ENCODE data around the gene FEV.
"Not testable (repeated sequence)": the region's sequence is repeated elsewhere in the genome, so short reads cannot be mapped to it uniquely, and the experiment has no call there.

The FEV gene

DNA sequence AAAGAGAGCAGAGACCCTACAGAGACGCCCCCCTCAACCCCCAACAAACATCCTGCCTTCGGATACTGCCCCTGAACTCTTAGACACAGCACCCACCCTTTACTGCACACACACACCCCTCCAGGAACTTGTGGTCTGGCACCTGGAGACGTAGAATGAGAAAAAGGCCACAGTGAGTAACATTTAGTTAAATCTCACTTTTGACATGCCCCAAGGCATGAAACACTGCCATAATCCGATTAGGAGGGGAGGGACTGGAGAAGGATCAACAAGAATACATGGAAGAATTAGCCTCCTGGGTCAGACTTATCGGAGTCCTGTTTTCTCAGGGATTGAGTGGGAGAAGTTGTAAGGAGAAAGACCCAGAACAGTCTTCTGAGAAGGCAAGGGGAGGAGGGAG, 21.4 kb downstream of the FEV start:
- DNase-seq = no peak

DNA sequence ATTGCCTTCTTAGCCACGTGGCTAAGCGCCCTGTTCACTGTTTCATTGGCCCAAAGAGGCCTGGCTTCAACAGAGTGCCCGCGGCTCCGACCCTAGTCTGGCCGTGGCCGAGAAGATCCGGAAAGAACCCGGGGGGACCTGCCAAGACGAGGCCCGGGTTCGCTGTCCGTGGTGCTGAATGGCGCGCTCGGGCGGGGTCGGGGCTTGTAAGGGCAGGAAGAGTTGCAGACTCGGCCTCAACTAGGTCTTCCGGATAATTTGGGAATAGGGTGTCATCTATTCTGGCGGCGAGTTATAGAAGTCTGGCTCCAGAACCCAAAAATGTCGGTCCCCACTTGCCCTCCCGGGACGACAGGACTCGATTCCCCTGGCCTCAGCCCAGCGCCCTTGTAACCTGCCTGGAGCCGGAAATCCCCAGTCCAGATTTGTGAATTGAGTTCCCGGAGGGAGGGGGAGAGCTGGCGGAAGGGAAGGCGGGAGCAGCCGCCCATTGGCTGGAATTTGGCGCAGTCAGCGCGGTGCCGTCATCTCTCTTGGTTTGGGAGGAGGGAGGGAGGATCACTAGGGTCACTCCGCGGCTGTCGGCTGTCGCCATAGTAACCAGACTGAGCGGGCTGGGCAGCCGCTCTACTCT, 22.0 kb downstream of the FEV start:
- DNase-seq = peak; percentile 68

DNA sequence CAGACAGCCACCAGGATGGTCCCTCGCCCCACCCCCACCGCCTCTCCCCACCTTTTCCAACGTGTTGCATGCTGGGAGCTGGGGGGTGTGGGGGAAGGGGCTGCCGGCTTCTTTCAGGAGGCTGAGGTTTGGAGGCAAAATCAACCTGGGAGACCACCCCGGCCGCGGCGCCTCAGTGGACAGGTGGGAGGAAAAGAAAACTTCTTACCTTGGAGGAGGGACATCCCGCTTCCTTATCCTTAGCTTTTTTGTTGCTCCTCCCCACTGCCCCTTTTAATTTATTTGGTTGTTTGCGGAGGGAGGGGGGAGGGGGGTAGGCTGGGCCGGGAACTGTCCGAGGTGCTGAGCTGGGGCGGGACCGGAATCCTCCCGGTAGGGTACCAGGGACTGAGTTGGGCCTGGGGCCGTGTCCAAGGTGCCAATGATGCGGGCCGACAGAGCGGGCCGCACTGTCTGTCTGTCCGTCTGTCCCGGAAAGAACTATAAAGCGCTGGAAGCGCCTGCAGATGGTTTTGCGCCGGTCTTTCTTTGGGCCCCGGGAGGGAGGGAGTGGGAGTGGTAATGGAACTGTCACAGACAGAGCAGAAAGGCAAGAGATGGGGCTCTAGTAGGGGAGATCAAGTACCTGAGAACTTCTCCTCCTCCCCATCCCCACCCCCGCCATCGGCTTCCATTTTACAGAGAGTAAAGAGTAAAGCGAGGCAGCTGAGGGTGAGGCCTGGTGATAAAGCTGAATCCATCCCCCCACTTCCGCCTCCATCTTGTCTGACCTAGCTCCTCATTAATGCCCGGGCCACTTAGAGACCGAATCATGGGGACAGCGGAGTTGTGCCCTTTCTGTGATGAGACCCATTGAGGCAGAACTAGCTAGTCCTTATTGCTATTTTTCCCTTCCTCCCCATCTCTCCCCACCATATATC, 23.1 kb downstream of the FEV start:
- DNase-seq = no peak

DNA sequence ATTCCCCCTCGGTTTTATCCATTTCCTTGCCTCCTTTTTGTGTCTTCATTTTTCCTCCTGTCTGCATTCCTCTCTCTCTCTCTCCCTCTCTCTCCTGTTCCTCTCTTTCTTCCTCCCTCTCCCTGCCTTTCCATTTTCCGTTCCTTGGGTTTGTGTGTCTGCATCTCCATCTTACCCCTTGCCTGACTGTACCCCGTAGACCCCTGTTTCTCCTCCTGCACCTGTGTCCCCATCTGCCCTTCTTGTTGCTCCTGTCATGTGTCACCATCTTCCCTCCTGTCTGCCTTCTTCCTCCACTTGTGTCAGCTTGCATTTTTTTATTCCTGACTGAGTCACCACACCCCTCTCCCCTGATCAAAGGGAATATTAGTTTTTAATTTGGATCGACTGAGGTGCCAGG, 23.8 kb downstream of the FEV start:
- DNase-seq = no peak

DNA sequence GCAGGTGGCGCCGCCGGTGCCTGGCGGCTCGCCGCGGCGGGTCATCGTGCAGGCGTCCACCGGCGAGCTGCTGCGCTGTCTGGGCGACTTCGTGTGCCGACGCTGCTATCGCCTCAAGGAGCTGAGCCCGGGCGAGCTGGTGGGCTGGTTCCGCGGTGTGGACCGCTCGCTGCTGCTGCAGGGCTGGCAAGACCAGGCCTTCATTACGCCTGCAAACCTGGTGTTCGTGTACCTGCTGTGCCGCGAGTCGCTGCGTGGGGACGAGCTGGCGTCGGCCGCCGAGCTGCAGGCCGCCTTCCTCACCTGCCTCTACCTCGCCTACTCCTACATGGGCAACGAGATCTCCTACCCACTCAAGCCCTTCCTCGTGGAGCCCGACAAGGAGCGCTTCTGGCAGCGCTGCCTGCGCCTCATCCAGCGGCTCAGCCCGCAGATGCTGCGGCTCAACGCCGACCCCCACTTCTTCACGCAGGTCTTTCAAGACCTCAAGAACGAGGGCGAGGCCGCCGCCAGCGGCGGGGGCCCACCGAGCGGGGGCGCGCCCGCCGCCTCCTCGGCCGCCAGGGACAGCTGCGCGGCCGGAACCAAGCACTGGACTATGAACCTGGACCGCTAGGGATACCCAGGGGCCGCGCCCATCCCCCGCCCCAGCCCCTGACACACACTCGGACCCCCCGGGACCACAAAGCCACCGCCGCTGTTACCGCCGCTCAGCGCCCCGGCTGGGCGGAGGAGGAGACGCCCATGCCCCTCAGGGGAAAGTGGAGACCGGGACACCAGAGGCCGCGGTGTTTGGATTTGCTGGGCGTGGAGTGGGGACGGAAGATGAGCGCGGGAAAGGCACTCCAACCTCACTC, 24.4 kb downstream of the FEV start:
- DNase-seq = no peak

DNA sequence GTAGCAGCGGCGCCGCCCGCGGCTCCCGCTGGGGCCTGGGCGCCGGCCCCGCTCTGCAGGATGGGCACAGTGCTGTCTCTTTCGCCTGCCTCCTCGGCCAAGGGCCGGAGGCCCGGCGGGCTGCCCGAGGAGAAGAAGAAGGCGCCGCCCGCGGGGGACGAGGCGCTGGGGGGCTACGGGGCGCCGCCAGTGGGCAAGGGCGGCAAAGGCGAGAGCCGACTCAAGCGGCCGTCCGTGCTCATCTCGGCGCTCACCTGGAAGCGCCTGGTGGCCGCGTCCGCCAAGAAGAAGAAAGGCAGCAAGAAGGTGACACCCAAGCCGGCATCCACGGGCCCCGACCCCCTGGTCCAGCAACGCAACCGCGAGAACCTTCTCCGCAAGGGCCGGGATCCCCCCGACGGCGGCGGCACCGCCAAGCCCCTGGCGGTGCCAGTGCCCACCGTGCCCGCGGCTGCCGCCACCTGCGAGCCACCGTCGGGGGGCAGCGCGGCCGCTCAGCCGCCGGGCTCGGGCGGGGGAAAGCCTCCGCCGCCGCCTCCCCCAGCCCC, 25.1 kb downstream of the FEV start:
- no peak for DNase-seq

DNA sequence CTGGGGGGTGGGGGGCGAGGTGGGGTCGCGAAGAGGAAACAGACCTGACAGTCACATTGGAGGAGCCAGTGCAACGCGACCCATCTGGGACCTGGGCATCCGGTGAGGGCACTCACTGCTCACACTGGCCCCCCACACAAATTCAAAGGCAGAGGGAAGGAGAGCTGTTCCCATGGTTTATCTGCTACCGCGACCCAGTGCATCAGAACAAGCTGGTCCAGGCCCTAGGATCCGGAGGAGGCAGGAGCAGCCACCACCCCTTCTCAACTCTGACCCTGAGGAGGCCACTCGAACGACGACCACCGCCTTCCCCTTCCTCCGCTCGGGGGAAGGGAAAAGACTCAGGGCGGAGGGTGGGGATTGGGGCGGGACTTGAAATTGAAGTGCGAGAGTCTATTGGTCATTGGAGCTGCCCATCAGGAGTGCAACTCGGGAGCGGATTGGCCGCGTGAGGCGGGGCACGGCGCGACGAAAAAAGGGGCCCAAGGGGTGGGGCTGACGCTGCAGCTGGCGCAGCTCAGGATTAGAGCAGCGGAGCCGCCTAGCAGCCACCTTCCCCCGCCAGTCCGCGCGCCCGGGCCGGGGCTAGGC, 25.7 kb downstream of the FEV start, which contains the start of gene CDK5R2:
CDK5R2 (plus strand) TSS at position 526 of the 591 bp plus-strand sequence. CDS start 155 bp downstream, outside the sequence.
- DNase-seq = peak; percentile 64

DNA sequence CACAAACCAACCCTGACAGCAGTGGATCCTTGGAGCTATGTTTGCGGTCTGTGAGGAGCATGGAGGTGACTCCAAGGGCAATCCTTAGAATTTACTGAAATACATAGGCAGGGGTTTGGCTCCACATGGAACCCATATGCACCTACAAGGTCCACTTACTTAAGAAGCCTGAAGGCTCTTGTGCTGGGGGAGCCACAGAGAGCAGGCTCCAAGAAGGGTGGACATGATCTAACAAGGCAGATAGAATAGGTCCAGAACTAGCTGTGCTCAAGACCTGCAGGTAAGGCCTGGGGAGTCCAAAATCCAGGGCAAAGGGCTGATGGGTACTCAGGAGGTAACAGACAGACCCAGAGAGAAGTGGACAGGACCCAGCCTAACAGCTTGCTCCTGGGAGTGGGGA, 26.7 kb downstream of the FEV start:
- no peak for DNase-seq

DNA sequence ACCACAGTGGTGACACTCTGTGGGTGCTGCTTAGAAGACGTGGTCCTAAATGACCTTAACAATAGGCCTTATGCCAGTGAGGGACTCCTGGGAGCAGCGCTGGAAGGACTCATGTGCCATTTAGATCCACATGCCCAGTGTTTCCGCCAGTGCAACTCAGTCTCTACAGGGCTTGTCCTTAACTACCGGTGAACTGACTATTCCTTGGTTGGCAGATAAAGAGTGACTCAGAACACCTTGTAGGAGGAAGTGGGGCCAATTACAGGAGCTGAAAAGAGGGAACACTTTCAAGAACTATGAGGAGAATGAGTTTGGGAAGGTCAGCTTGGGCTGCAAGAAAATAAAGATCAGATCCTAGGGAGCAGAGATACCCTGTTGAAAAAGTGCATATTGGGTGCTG, 27.3 kb downstream of the FEV start:
- DNase-seq = no peak

DNA sequence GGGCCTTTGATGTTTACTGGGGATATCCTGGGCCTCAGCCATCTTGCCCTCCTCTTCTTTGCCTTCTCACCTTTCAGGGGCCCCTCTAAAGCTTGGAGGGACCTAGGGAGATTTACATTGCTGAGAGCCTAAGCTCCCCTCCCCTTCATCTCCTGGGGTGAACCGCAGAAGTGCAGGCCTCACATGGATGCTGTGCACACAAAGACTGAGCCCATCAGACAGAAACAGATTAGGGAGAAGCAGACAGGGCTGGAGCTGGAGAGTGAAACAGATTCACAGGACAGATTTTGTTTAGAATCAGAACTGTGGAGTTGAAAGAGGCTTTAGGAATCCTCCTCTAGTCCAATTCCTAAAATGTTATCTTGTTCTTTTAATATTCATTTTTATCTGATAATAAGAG, 28.9 kb downstream of the FEV start:
- DNase-seq = no peak

DNA sequence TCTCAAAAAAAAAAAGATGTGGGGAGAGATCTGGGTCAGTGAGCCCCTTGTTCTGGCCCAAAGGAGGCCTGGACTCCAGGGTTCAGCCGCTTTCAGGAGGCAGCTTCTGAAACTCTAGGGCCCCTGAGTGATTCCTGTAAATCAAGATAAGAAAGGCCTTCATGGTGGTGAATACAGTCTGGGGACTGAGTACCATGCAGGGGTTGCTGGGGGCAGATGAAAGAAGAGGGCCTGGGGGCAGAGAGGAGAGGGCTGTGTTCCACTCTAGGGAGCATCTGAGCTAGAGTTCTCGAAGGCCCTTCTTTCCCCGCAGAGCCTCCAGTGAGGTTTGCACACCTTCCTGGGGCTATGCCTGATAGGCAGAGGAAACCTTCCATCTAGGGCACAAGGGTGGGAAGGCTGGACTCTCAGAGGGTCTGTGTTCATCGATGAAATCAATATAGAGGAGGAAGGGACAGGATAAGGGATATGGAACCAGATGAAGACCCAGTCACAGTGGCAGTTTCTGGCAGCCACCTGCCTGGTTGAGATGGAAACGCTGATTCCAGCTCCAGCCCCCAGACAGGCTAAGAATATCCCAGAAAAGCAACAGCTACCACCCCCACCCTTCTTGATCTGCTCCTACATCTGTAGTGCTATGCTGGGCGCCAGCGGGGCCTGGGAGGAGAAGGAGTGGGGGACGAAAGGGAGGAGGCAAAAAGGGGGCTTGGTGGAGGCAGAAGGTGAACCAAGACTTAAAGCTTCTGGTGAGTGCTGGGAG, 30.3 kb downstream of the FEV start:
- DNase-seq = no peak

DNA sequence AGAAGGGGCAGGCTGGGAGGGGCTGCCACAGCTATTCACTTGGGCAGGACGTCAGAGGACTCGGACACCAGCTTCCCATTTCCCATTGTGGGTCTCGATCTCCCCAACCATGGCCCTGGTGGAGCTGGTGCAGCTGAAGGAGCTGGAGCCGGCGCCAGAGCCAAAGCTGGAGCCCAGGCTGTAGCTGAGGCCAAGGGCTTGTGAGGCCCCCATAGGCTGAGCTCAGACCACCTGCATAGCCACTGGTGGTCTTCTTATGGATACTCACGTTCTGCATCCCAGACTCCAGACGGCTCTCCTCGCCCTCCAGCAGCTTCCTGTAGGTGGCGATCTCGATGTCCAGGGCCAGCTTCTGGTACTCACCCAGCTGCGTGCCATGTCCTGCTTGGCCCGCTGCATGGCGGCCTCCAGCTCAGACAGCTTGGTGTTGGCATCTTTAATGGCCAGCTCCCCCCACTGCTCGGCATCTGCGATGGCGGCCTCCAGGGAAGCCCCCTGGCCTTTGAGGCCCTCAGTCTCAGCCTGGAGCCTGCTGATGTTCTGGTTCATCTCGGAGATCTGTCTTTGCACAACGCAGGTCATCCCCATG, 31.5 kb downstream of the FEV start:
- DNase-seq = no peak

DNA sequence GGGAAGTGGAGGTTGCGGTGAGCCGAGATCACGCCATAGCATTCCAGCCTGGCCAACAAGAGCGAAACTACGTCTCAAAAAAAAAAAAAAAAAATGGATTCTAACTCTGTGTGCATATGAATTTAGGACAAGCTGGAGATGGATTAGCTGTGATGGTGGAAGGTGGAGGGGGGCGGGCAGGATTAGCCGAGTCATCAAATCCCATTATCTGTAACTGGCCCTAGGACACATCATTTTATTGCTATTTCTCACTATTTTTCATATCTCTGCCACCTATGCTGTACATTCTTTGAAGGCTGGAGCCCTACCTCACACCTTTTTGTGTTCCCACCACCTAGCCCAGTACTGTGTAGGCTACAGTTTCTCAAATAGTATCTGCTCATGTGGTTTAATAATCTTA, 32.8 kb downstream of the FEV start:
- DNase-seq = no peak

DNA sequence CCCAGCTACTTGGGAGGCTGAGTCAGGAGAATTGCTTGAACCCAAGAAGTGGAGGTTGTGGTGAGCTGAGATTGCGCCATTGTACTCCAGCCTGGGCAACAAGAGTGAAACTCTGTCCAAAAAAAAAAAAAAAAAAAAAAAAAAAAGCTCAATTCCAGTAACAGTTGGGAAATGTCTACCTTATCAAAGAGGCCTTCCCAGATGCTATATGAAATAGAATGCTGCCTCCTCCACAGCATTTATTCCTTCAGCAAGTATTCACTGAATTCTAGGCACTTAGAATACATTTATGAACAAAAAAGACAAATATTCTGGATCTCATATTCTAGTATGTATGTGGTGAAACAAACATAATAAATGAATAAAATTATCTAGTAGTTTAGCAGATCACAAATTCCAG, 38.4 kb downstream of the FEV start:
- DNase-seq = no peak

DNA sequence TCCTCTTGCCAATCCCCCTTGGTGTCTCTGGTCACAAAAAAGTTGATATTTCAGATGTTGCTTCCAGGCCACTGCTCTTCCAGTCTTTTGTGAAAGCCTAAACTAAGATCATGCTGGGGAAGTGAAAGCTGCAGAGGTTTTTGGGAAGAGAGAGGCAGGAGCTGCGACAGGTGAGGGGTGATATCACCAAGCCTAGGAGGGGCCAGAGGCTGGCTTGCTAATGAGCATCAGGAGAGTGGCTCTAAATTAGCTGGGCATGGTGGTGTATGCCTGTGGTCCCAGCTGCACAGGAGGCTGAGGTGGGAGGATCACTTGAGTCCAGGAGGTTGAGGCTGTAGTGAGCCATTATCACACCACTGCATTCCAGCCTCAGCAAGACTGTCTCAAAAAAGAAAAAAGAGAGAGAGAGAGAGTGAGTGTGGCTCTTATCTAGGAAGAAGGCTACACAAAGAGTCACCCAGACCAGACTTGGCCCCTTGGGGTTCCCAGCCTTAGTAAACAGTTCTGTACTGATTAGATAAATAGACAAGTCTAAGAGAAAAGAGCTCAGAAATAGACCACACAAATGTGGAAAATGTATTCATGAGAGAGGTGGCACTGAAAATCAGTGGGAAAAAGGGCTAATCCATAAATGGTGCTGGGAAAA, 40.1 kb downstream of the FEV start:
- DNase-seq = no peak

DNA sequence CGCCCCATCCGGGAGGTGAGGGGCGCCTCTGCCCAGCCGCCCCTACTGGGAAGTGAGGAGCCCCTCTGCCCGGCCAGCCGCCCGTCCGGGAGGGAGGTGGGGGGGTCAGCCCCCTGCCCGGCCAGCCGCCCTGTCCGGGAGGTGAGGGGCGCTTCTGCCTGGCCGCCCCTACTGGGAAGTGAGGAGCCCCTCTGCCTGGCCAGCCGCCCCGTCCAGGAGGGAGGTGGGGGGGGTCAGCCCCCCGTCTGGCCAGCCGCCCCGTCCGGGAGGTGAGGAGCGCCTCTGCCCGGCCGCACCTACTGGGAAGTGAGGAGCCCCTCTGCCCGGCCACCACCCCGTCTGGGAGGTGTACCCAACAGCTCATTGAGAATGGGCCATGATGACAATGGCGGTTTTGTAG, 53.2 kb downstream of the FEV start:
- not testable (repeated sequence) for DNase-seq

Data from activated T-cell treated with anti-CD3 and anti-CD28 coated beads, Interleukin-2, amount 50 U/mL, for 1 hour (primary cell).